SKM-1 (cell line): Measurements from ENCODE around the gene PPP6R3.
"Not testable (repeated sequence)": the region's sequence is repeated elsewhere in the genome, so short reads cannot be mapped to it uniquely, and the experiment has no call there.

Experiments used
- DNase-seq: peaks from one replicate; lab custom pipeline; 2025; ENCODE audit not compliant: unreplicated experiment; lab: John Stamatoyannopoulos, UW

The PPP6R3 gene

GRCh38 chr11:68591719-68592118, 131.2 kb downstream of the PPP6R3 start:
- no peak for DNase-seq

DNA sequence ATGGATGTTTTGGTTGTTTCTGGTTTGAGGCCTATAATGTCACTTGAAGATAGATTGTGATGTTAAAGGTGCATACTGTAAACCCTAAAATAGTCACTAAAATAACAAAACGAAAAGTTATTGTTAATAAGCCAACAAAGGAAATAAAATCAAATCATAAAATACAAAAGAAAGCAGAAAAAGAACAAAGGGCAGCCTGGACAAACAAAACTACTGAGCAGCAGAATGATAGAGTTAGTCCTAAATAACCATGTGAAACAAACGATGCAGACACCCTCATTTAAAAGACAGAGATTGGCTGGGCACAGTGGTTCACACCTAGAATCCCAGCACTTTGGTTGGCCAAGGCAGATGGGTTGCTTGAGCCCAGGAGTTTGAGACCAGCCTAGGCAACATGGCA, 132.9 kb downstream of the PPP6R3 start:
- DNase-seq = no peak

- no peak for DNase-seq
These were observed 133.6 kb downstream of the PPP6R3 start for GRCh38 chr11:68594123-68594522.

DNA sequence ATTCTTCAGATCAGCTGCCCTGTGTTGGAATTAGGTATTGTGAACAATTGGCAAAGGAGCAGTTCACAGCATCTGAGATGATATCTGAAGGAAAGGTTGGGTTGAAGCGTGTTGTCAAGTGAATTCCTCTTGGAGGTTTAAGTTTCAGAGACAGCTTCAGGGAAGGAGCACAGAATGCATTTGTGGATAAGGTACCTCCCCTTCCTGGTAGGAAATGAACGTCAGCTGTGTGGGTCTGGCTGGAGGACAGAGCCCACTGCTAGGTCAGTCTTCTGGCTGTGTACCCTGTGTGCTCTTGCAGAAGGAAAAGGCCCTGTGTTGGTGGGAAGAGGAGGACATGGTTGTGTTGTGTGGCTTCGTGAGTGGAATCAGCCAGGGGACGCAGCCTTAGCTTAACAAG, 135.7 kb downstream of the PPP6R3 start:
- DNase-seq = no peak

- no peak for DNase-seq
These were observed 138.5 kb downstream of the PPP6R3 start for GRCh38 chr11:68598816-68599653.

DNA sequence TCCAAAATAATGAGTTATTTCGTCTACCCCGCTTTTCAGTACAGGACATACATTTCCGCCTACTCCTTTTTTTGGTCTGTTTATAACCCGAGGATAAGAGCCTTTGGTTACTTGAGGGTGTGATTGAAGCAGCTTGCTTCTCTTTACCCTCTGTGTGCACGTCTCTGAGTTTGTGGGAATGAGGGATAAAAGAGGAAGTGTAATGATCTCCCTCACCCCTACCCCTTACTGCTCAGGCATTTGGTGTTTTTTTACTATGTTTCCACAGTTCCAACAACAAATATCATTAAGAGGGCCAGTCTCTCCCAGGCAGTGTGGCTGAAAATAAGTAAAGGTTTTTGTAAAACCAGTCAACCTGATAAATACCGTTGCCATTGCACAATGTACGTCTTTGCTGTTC, 140.6 kb downstream of the PPP6R3 start:
- no peak for DNase-seq

- no peak for DNase-seq
These were observed 149.2 kb downstream of the PPP6R3 start for GRCh38 chr11:68609761-68610160.

GRCh38 chr11:68610452-68611116, 150.0 kb downstream of the PPP6R3 start:
- no peak for DNase-seq

DNA sequence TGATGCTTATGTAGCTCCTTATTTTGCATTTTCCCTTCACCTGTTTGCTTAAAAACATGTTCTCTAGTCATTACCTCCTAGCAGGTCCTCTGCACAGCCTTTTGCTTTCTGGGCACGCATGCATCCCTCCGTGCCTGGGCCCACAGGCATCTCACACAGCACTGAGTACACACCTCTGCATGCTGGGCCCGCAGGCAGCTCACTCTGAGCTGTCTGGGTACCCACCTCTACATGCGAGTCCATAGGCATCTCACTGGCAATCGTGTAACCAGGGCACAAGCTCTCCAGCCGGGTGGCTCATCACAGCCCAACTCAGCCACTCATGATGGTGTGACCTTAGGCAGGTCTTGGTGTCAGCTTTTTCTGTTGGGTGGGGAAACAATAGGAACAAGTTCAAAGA, 155.1 kb downstream of the PPP6R3 start:
- DNase-seq = no peak

- DNase-seq = no peak
These were observed 157.6 kb downstream of the PPP6R3 start for GRCh38 chr11:68617925-68618809.

- DNase-seq = no peak
These were observed 161.3 kb downstream of the PPP6R3 start for GRCh38 chr11:68621826-68622225.

GRCh38 chr11:68623706-68624105, 163.2 kb downstream of the PPP6R3 start:
- DNase-seq = not testable (repeated sequence)

GRCh38 chr11:68625069-68625468, 164.5 kb downstream of the PPP6R3 start:
- DNase-seq = not testable (repeated sequence)

GRCh38 chr11:68626236-68626635, 165.7 kb downstream of the PPP6R3 start:
- not testable (repeated sequence) for DNase-seq

GRCh38 chr11:68628837-68629236, 168.3 kb downstream of the PPP6R3 start:
- DNase-seq = not testable (repeated sequence)

DNA sequence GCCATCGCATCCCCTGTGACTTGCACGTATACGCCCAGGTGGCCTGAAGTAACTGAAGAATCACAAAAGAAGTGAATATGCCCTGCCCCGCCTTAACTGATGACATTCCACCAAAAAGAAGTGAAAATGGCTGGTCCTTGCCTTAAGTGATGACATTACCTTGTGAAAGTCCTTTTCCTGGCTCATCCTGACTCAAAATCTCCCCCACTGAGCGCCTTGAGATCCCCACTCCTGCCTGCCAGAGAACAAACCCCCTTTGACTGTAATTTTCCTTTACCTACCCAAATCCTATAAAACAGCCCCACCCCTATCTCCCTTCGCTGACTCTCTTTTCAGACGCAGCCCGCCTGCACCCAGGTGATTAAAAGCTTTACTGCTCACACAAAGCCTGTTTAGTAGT, 171.8 kb downstream of the PPP6R3 start:
- not testable (repeated sequence) for DNase-seq

- peak; percentile 43 for DNase-seq
These were observed 172.2 kb downstream of the PPP6R3 start for GRCh38 chr11:68632802-68633201.

DNA sequence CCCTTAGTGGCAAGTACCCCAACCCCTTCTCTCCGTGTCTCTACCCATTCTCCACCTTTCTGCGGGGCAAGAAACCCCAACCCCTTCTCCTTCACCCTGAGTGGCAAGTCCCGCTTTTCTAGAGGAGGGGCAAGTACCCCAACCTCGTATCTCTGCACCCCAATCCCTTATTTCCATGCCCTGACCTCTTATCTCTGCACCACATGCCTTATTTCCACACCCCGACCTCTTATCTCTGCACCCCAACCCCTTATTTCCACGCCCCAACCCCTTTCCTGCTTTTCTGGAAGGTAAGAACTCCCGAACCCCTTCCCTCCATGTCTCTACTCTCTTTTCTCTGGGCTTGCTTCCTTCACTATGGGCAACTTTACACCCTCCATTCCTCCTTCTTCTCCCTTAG, 174.1 kb downstream of the PPP6R3 start:
- DNase-seq = not testable (repeated sequence)

- not testable (repeated sequence) for DNase-seq
These were observed 174.6 kb downstream of the PPP6R3 start for GRCh38 chr11:68635172-68635571.

- not testable (repeated sequence) for DNase-seq
These were observed 175.3 kb downstream of the PPP6R3 start for GRCh38 chr11:68635883-68636282.

DNA sequence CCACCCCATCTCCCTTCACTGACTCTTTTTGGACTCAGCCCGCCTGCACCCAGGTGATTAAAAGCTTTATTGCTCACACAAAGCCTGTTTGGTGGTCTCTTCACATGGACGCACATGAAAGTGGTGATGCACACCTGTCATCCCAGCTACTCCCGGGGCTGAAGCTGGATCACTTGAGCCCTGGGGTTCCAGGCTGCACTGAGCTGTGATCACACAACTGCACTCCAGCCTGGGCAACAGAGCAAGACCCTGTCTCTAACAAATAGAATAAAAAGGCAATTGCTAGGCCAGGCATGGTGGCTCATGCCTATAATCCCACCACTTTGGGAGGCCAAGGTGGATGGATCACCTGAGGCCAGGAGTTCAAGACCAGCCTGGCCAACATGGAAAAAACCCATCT, 178.8 kb downstream of the PPP6R3 start:
- DNase-seq = not testable (repeated sequence)
